NCI-H524 (cell line): ENCODE measurements around the gene SCUBE2.
"Not testable (repeated sequence)": the region's sequence is repeated elsewhere in the genome, so short reads cannot be mapped to it uniquely, and the experiment has no call there.

Source experiments
- DNase-seq, 2 experiments: peaks; one replicate each; lab custom pipeline; 2025; lab: John Stamatoyannopoulos, UW

The SCUBE2 gene

GRCh38 chr11:9042488-9042887 lies 48.9 kb downstream of the SCUBE2 start:
- DNase-seq, result no peak

- no peak for DNase-seq
Observed at GRCh38 chr11:9041747-9042146, 49.7 kb downstream of the SCUBE2 start.

- no peak for DNase-seq
Observed at GRCh38 chr11:9040410-9040809, 51.0 kb downstream of the SCUBE2 start.

GRCh38 chr11:9039863-9040262 lies 51.5 kb downstream of the SCUBE2 start:
- DNase-seq, result no peak

GRCh38 chr11:9039198-9039597 lies 52.2 kb downstream of the SCUBE2 start:
- DNase-seq, result no peak

GRCh38 chr11:9038541-9038940 lies 52.9 kb downstream of the SCUBE2 start:
- no peak for DNase-seq

GRCh38 chr11:9037963-9038362 lies 53.4 kb downstream of the SCUBE2 start:
- no peak for DNase-seq

- no peak for DNase-seq
Observed at GRCh38 chr11:9037046-9037780, 54.2 kb downstream of the SCUBE2 start.

GRCh38 chr11:9030601-9031000 lies 60.8 kb downstream of the SCUBE2 start:
- no peak for DNase-seq

GRCh38 chr11:9029422-9029821 lies 62.0 kb downstream of the SCUBE2 start:
- DNase-seq, result no peak

- no peak for DNase-seq
Observed at GRCh38 chr11:9028581-9028980, 62.8 kb downstream of the SCUBE2 start.

- no peak for DNase-seq
Observed at GRCh38 chr11:9025101-9025850, 66.1 kb downstream of the SCUBE2 start.

- DNase-seq, result no peak
Observed at GRCh38 chr11:9022961-9023680, 68.3 kb downstream of the SCUBE2 start.

- DNase-seq, result no peak
Observed at GRCh38 chr11:9020916-9021315, 70.5 kb downstream of the SCUBE2 start.

GRCh38 chr11:9019861-9020260 lies 71.5 kb downstream of the SCUBE2 start:
- DNase-seq, result no peak

GRCh38 chr11:9017773-9018172 lies 73.6 kb downstream of the SCUBE2 start:
- no peak for DNase-seq

- DNase-seq, result no peak
Observed at GRCh38 chr11:9016916-9017642, 74.3 kb downstream of the SCUBE2 start.

GRCh38 chr11:9015677-9016076 lies 75.7 kb downstream of the SCUBE2 start:
- peak; percentile 18 to 46 for DNase-seq

GRCh38 chr11:9014826-9015225 lies 76.6 kb downstream of the SCUBE2 start:
- no peak for DNase-seq

GRCh38 chr11:9013373-9013772 lies 78.0 kb downstream of the SCUBE2 start:
- DNase-seq, result no peak

- DNase-seq, result not testable (repeated sequence)
Observed at GRCh38 chr11:9009538-9009937, 81.9 kb downstream of the SCUBE2 start.

- DNase-seq, result no peak
Observed at GRCh38 chr11:9008661-9009060, 82.7 kb downstream of the SCUBE2 start.
